Liver (tissue), 9 donors: ENCODE results near the gene ERCC4. TPM values are rescaled to one million over a fixed set of nuclear protein-coding genes. Genes with fewer than 3 reads are reported as not detected.

Experiments used
- DNase-seq: peaks from one replicate; pipeline ENCODE4 v3.0.0-alpha.2; 2017; ENCODE audit warnings: low spot score
- H3K27ac ChIP-seq, 2 donors: one replicate each; pipeline ENCODE4 v1.7.0; 2013; ENCODE audit warnings: inconsistent platforms in 2 of 2, low read length in 2 of 2, control low read depth in 1 of 2, low read depth in 1 of 2, mild to moderate bottlenecking in 1 of 2
- H3K27me3 ChIP-seq, 4 donors: one replicate each; pipeline versions ENCODE4 v1.6.1 to v1.7.0; 2013; ENCODE audit warnings: low read length in 3 of 4, inconsistent platforms in 1 of 4, mild to moderate bottlenecking in 1 of 4, moderate library complexity in 1 of 4; ENCODE audit not compliant: control insufficient read depth in 4 of 4, insufficient read depth in 4 of 4
- H3K36me3 ChIP-seq, 4 donors: one replicate each; pipeline versions ENCODE4 v1.6.1 to v1.7.0; 2013; ENCODE audit warnings: low read length in 3 of 4, mild to moderate bottlenecking in 3 of 4, low read depth in 1 of 4, moderate library complexity in 1 of 4; ENCODE audit not compliant: control insufficient read depth in 4 of 4, insufficient read depth in 3 of 4
- H3K4me1 ChIP-seq, 4 donors: one replicate each; pipeline versions ENCODE4 v1.6.1 to v1.7.0; 2013; ENCODE audit warnings: low read length in 3 of 4, mild to moderate bottlenecking in 3 of 4, moderate library complexity in 1 of 4; ENCODE audit not compliant: control insufficient read depth in 4 of 4, insufficient read depth in 4 of 4
- H3K4me3 ChIP-seq, 3 donors: one replicate each; pipeline versions ENCODE4 v1.6.1 to v1.7.0; 2013; ENCODE audit warnings: low read length in 3 of 3, control low read depth in 1 of 3, low read depth in 1 of 3, mild to moderate bottlenecking in 1 of 3
- H3K9ac ChIP-seq, 2 donors: one replicate each; pipeline ENCODE4 v1.7.0; 2013; ENCODE audit warnings: low read length in 2 of 2, mild to moderate bottlenecking in 2 of 2, moderate library complexity in 2 of 2, control low read depth in 1 of 2, low read depth in 1 of 2
- H3K9me3 ChIP-seq, 4 donors: one replicate each; pipeline versions ENCODE4 v1.6.1 to v1.7.0; 2013; ENCODE audit warnings: low read length in 3 of 4; ENCODE audit not compliant: control insufficient read depth in 4 of 4
- ATF3 ChIP-seq: IDR thresholded peaks from 2 replicates; pipeline ENCODE4 v1.6.1; 2016; ENCODE audit warnings: antibody characterized with exemption
- CTCF ChIP-seq: fragments of 150-350 bp; IDR thresholded peaks from 2 replicates; pipeline ENCODE4 v1.5.1; 2017; ENCODE audit warnings: improper control_type of control experiment, low read depth, low read length; ENCODE audit not compliant: missing input control
- EGR1 ChIP-seq, 2 donors: IDR thresholded peaks; 2 replicates each; pipeline ENCODE4 v1.6.1; 2016 to 2018; ENCODE audit warnings: antibody characterized with exemption in 2 of 2, low read depth in 2 of 2
- FOXA1 ChIP-seq: IDR thresholded peaks from 2 replicates; pipeline ENCODE4 v1.6.1; 2016; ENCODE audit warnings: antibody characterized with exemption
- FOXA2 ChIP-seq: IDR thresholded peaks from 2 replicates; pipeline ENCODE4 v1.6.1; 2016; ENCODE audit warnings: antibody characterized with exemption
- GABPA ChIP-seq, 2 donors: IDR thresholded peaks in 1 of 2; conservative IDR thresholded peaks in 1 of 2; 2 replicates each; pipeline ENCODE4 v1.6.1; 2016; ENCODE audit warnings: antibody characterized with exemption in 2 of 2, mild to moderate bottlenecking in 1 of 2, moderate library complexity in 1 of 2
- HNF4A ChIP-seq, 2 donors: conservative IDR thresholded peaks; 2 replicates each; pipeline ENCODE4 v1.6.1; 2016; ENCODE audit warnings: antibody characterized with exemption in 2 of 2, mild to moderate bottlenecking in 2 of 2
- HNF4G ChIP-seq: IDR thresholded peaks from 2 replicates; pipeline ENCODE4 v1.6.1; 2016; ENCODE audit warnings: antibody characterized with exemption
- JUND ChIP-seq, 2 donors: IDR thresholded peaks; 2 replicates each; pipeline ENCODE4 v1.6.1; 2016; ENCODE audit warnings: antibody characterized with exemption in 2 of 2
- MAX ChIP-seq: IDR thresholded peaks from 2 replicates; pipeline ENCODE4 v1.6.1; 2016; ENCODE audit warnings: antibody characterized with exemption
- NR2F2 ChIP-seq: IDR thresholded peaks from 2 replicates; pipeline ENCODE4 v1.6.1; 2016; ENCODE audit warnings: antibody characterized with exemption
- RAD21 ChIP-seq, 2 donors: IDR thresholded peaks; 2 replicates each; pipeline ENCODE4 v1.6.1; 2016; ENCODE audit warnings: antibody characterized with exemption in 2 of 2, mild to moderate bottlenecking in 2 of 2
- REST ChIP-seq: IDR thresholded peaks from 2 replicates; pipeline ENCODE4 v1.6.1; 2016; ENCODE audit warnings: antibody characterized with exemption, mild to moderate bottlenecking
- RXRA ChIP-seq, 2 donors: IDR thresholded peaks; 2 replicates each; pipeline ENCODE4 v1.6.1; 2017 to 2018; ENCODE audit warnings: antibody characterized with exemption in 2 of 2, mild to moderate bottlenecking in 1 of 2
- SP1 ChIP-seq: IDR thresholded peaks from 2 replicates; pipeline ENCODE4 v1.6.1; 2018; ENCODE audit warnings: antibody characterized with exemption, mild to moderate bottlenecking
- TAF1 ChIP-seq: conservative IDR thresholded peaks from 2 replicates; pipeline ENCODE4 v1.6.1; 2016; ENCODE audit warnings: antibody characterized with exemption, mild to moderate bottlenecking
- YY1 ChIP-seq: IDR thresholded peaks from 2 replicates; pipeline ENCODE4 v1.6.1; 2016; ENCODE audit warnings: antibody characterized with exemption, mild to moderate bottlenecking
- ZBTB33 ChIP-seq: IDR thresholded peaks from 2 replicates; pipeline ENCODE4 v1.6.1; 2016; ENCODE audit warnings: antibody characterized with exemption
- WGBS: extraction: QIAGEN DNeasy Blood & Tissue Kit; methylation state at CpG from one replicate; pipeline ENCODE4 v1.1.7; 2013; 5-methylcytosine and 5-hydroxymethylcytosine counted together
- polyA plus RNA-seq, 2 donors: library from polyadenylated mRNA; stranded (reverse) in 1 of 2; unstranded in 1 of 2; fragments of 200-250 nt in 1 of 2; fragments of >200 nt in 1 of 2; fragmentation: Nextera tagmentation in 1 of 2; extraction: Ambion mirVana in 1 of 2; gene quantifications; one replicate each; pipeline versions ENCODE4 v1.2.1 to v1.2.3, GENCODE V29; 2013 to 2015
- total RNA-seq, 2 donors: library from RNA; depleted of rRNA; stranded (reverse); fragments of >200 nt; gene quantifications; one replicate each; pipeline ENCODE4 v1.2.3, GENCODE V29; 2014
- donor health status: healthy.
- donor health status: healthy.
- donor health status: healthy.
- donor health status: healthy.
- donor health status: healthy.

ERCC4 gene
- total and polyA plus RNA-seq, 4 donors: 1.6 to 11.1 (median 4.9) TPM

GRCh38 chr16:13928646-13929045, 8.7 kb downstream of the ERCC4 start:
- H3K27me3 ChIP-seq: no peaks in the 10 kb centered on the region
- 79% methylated on average over 3 of the region's 3 CpGs for WGBS
- no peaks in the 10 kb centered on the region for H3K9me3 ChIP-seq
- H3K27ac ChIP-seq: no peak overlapping the region
- peaks cover 3 to 4% (median 3%) of the 10 kb centered on the region in 4 donors for H3K4me1 ChIP-seq
- no peak for TF ChIP-seq NR2F2
- TF ChIP-seq RAD21 (IDR thresholded peaks at IDR 0.05): no peak
- TF ChIP-seq FOXA1: no peak
- no peak for TF ChIP-seq HNF4G
- no peak for TF ChIP-seq ATF3
- TF ChIP-seq YY1: no peak
- TF ChIP-seq TAF1: no peak
- no peak for TF ChIP-seq REST
- TF ChIP-seq FOXA2: no peak
- no peak for TF ChIP-seq RXRA (IDR thresholded peaks at IDR 0.05)
- no peak for TF ChIP-seq SP1
- TF ChIP-seq HNF4A (conservative IDR thresholded peaks at IDR 0.05): no peak
- no peak for TF ChIP-seq ZBTB33
- no peak for TF ChIP-seq GABPA (IDR thresholded peaks at IDR 0.05 in 1 of 2, conservative IDR thresholded peaks at IDR 0.05 in 1 of 2)
- TF ChIP-seq MAX: no peak
- no peak for DNase-seq
- H3K36me3 ChIP-seq: peaks cover 2 to 19% (median 4%) of the 10 kb centered on the region in 4 donors
- no peak overlapping the region for H3K4me3 ChIP-seq
- no peak overlapping the region for H3K9ac ChIP-seq

- no peak for DNase-seq
- H3K27me3 ChIP-seq: no peaks in the 10 kb centered on the region
- H3K4me1 ChIP-seq: peaks cover 0 to 6% (median 5%) of the 10 kb centered on the region in 4 donors
- H3K36me3 ChIP-seq: peaks cover 4 to 22% (median 11%) of the 10 kb centered on the region in 4 donors
- H3K4me3 ChIP-seq: no peak overlapping the region
- no peaks in the 10 kb centered on the region for H3K9me3 ChIP-seq
- H3K9ac ChIP-seq: no peak overlapping the region
- no peak overlapping the region for H3K27ac ChIP-seq
- WGBS: 85% methylated on average over 10 of the region's 10 CpGs
- TF ChIP-seq ATF3 (no peak), HNF4G (no peak), TAF1 (no peak), MAX (no peak), CTCF (no peak), EGR1 (IDR thresholded peaks at IDR 0.05; ENCODE audit: low read depth in 2 of 2) (no peak), GABPA (IDR thresholded peaks at IDR 0.05 in 1 of 2, conservative IDR thresholded peaks at IDR 0.05 in 1 of 2) (no peak), HNF4A (conservative IDR thresholded peaks at IDR 0.05) (no peak), RXRA (IDR thresholded peaks at IDR 0.05) (no peak), ZBTB33 (no peak), RAD21 (IDR thresholded peaks at IDR 0.05) (no peak), NR2F2 (no peak), YY1 (no peak), SP1 (no peak), JUND (IDR thresholded peaks at IDR 0.05) (no peak)
Measured at GRCh38 chr16:13931845-13932244, 11.9 kb downstream of the ERCC4 start.
